HG03025 (cell line): ENCODE measurements around the gene CD38.
"Not testable (repeated sequence)": the region's sequence is repeated elsewhere in the genome, so short reads cannot be mapped to it uniquely, and the experiment has no call there.

Experiments
- ATAC-seq: cut with Tn5 transposase; IDR thresholded peaks from one replicate; pipeline ENCODE4 v1.9.1; 2021; ENCODE audit warnings: mild to moderate bottlenecking, moderate library complexity; ENCODE audit not compliant: unreplicated experiment, low FRiP score

The CD38 gene

DNA sequence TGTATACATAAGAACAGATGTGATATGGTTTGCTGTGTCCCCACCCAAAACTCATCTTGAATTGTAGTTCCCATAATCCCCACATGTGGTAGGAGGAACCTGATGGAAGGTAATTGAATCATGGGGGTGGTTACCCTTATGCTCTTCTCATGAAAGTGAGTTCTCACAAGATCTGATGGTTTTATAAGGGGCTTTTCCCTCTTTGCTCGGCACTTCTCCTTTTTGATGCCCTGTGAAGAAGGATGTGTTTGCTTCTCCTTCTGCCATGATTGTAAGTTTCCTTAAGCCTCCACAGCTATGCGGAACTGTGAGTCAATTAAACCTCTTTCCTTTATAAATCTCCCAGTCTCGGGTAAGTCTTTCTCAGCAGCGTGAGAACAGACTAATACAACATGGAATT lies 83.1 kb downstream of the CD38 start:
- ATAC-seq, result not testable (repeated sequence)

DNA sequence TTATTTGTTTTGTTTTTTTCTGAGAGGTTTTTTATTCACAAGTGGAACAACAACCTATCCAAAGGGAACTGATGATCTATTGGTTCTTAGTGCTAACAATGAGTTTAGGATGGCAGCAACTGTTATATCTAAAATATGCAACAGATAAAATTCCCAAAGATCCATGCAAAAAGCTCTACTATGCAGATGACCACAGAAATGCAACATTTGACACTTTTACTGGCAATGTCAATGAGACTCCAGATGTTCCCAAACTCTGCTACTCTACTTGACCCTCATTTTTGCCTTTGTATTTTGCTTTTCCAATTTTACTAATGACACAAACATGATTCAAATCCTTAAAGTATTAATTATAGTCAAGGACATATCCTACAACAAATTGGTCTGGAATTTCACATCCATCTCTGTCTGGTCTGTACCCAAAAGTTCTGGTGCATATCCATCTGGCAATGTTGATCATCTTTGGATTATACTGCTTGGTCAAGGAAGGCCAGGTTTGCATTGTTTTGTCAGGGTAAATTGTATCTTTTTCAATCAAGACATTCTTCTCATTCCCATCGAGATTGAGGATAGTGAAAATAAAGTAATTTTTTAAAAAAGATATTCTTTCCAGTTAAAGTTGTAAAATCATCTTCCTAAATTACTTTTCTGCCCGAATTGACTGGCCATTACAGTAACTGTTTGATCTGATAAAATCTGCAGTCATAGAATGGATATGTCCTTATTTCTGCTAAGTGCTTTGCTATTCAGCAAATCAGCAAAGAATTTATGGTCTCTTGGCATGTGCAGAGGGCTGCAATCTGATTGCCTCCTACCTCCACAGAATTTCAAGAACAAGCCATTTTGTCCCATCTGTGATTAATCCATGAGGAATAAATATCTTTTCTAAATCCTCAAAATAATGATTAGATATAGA lies 86.8 kb downstream of the CD38 start:
- no peak for ATAC-seq

DNA sequence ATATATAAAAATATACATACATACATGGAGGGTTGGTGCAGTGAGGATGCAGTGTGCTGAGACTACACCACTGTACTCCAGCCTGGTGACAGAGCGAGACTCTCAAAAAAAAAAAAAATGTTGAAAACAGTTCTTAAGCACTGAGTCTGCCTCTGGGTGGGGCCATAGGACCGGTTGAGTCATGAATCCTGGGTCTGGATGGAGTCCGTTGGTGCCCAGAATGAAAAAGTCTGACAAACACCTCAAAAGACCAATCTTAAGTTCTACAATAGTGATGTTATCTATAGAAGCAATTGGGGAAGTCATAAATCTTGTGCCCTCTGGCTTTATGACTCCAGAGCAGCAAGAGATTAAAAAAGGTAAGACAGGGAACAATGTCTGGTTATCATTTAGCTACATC lies 90.0 kb downstream of the CD38 start:
- no peak for ATAC-seq

DNA sequence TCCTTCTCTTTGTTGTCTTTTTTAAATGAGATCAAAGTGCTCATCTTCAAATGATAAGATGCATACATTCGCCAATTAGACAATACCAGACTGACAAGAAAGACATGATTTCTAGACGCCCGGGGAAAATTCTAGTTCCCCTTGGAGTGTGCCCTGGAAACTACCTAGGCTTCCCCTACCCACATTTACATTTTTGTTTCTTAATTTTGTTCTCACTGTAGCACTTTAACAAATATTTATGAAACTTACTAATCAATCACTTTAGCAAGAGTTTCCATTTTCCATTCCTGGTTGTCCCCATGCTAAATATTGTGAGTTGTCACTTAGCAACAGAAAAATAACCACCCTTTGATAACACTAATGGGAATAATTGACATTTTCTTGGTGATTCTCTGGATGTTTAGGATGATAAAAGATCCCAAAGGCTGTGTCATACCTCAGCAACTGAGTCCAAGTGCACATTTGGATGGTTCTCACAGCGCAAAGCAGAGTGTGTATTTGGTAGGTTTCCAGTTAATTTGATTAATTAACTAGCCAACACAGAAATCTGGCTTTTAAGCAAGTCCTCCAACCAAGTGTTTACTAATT lies 90.8 kb downstream of the CD38 start:
- ATAC-seq, result no peak

DNA sequence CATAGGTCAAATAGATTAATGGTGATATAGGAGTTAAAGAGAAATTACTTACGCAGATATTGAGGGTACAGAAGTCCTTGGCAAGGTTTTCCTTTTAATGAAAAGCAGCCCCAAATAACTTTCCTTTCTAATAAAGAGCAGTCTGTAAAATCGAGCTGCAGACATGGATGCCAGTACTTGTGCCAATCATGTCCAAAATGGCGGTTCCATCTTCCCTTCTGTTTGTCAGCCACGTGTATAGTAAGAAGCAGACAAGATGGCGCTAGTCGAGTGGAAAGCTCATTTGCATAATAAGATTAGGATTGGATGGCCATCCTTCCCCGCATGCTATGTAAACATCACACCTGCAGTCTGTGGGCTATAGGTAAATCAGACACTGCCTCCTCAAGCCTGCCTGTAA lies 92.0 kb downstream of the CD38 start:
- ATAC-seq, result no peak

DNA sequence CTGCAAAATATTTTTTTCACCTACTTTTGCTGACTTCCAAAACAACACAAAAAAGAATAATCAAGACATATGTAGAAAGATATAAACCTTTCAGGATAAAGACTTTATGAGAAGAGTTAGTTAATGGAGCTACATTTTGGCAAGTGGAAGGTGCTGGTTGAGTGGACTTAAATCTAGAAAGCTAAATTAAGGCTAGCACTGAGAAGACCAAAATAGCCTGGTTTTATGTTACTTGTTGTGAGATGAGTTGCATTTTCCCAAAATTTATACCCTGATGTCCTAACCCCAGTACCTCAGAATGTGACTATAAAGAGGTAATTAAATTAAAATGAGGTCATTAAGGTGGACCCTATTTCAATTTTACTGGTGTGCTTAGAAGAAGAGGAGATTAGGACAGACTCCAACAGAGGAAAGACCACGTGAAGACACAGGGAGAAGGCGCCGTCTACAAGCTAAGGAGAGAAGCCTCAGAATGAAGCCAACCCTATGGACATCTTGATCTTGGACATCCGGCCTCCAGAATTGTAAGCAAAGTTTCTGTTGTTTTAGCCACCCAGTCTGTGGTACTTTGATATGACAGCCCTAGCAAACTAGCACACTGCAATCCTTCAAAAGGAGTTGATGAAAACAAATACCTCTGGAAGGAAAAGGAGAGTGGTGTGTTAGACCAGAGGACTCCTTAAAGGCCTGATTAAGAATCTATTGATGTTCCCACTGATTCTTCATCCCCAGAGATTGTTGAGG lies 93.0 kb downstream of the CD38 start:
- no peak for ATAC-seq

DNA sequence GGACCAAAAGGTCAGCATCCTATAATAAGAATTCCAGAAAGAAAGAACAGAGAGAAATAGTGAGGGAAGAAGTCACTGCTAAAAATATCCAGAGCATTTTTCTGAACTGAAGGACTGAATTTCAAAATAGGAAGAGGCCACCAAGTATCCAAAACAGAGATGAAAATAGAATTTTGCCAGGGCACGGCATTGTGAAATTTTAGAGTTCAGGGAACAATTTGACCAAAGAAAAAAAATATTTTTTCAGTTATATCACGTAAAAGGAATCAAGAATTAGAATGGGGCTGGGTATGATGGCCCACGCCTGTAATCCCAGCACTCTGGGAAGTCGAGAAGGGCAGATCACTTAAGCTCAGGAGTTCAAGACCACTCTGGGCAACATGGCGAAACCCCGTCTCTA lies 95.0 kb downstream of the CD38 start:
- ATAC-seq, result no peak

DNA sequence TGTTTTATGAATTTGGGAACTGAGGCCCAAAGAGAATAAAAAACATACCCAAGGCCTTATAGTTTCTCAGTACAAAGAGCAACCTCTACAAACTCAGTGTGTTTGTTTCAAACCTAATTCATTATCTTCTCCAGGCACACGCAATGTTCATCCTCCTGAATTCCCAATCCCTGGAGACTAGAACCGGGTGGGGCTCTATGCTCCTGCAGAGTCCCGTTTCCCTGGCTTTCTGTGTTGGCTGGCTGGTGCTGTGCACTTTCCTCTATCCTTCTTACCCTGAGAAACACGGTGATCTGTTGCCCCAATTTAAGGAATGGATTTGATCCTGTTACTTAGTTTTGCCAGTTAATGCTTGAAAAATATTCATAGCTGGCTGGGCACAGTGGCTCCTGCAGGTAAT lies 96.5 kb downstream of the CD38 start:
- no peak for ATAC-seq

DNA sequence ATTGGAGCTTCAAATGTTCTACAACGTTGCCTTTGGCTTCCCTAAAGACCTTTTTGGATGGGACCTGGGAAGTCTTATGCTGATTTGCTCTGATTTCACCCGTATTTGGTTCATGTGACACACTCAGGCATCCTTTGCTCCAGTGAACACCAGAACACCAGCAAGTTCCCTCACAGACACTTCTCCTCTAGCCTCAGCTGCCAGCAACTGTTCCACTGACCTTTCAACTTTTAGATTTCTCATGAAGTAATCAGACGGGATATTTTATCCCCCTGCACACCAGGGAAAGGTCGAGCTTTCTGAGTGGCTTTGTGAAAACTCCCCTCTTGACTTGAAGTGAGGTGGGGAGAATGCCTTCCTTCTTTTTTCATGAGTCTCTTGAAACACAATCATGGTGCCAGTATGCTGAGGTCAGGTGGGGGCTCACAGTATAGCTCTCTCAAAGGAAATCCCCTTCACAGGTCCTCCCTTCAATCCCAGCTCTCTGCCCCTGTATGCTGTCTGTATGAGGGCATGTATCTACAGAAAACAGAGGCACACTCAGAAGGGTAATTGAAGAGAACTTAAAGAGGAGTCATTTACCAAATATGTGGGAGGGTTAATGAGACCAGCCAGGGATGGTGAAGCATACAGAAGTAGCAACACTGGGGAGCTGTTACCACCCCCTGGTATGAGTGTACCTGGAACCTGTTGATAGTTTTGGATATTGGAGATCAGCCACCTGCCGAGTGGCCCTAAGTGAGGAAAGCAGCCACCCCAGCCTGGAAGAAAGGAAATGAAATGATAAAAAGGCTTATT lies 97.7 kb downstream of the CD38 start:
- ATAC-seq, result no peak

DNA sequence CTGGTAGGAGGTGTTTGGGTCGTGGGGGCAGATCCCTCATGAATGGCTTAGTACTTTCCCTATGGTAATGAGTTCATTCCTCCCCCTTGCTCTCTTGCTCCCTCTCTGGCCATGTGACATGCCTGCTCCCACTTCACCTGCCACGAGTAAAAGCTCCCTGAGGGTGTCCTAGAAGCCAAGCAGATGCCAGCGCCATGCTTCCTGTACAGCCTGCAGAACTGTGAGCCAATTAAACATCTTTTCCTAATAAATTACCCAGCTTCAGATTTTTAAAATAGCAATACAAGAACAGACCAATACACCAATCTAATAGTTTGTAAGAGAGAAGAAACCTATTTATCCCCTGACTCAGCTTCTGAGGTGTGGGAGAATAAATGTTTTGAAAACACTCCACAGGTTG lies 99.9 kb downstream of the CD38 start:
- ATAC-seq, result no peak

DNA sequence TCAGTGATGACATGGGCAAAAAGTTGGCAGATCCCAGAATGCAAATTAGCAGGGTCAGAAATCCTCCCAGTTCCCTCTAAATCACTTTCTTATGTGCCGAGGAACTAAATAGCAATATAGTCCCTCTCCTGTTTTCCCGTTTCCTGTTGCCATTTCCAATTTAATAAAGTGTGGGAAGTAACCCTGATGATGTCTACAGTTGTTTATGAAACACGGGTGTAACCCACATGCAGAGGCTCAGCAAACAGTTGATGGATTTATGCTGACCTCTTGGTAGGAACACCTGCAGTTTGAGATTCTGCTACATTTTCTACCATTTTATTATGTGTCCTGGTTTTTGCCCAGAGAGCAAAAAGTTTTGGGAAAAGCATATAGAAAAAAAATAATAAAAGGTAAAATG lies 103.7 kb downstream of the CD38 start:
- ATAC-seq, result no peak

DNA sequence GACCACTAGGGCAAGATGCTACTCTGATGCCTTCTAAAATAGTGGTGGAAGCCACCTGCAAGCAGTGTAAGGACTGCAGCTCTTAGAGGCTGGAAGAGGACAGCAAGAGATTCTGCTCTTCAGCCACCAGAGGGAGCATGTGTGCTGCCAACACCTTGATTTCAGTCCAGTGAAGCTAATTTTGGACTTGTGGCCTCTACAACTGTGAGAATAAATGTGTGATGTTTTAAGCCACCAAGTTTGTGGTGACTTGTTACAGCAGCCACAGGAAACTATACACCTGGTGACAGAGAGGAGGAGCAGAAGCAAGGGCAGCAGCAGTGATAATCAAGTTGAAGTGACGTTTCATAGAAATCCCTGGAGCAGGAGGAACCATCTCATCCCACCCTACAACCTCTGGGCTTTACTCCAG lies 104.6 kb downstream of the CD38 start:
- ATAC-seq, result peak; percentile 85

DNA sequence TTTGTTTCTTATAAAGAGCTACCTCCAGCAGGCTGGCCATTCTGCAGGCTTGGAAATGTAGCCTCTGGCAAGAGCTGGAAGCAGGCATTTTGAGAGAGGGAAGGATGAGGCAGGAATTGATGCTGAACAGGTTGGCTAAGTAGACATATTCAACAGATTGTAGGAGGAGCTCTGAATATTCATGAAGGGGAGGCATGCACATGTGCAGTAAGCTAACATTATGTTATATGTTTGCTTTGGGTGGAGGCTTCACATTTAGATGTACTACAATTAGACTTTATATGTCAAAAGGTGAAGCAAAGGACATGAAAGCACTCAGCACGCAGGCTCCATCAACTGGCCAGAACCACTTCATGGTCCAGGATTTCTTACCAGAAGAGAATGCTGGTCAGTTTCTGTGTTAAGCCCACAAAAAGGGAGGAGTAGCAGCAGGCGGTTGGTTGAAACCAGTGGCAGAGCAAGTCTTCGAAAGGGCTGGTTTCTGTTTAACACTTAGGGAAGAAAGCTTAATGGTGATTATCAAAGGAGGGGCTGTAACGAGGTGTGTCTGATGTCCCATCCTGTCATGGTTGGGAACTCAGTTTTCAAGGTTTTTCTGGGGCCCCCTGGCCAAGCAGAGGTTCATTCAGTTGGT lies 105.6 kb downstream of the CD38 start:
- no peak for ATAC-seq

DNA sequence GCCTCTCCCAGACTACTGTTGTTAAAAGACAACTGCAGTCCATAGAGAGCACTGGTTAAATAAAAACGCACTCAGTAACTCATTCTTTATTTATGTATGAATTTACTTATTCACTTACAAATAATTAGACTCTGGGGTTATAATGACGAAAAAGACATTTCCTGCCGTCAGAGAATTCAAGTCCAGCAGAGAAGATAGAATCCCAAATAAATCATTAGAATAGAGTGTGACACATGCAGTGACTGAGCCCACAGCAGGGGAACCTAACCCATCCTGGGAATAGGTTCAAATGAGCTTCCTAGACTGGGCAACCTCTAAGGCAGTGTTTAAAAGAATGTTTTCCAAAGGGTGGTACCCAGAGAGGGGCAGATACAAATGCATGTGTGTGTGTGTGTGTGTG lies 106.5 kb downstream of the CD38 start:
- no peak for ATAC-seq

DNA sequence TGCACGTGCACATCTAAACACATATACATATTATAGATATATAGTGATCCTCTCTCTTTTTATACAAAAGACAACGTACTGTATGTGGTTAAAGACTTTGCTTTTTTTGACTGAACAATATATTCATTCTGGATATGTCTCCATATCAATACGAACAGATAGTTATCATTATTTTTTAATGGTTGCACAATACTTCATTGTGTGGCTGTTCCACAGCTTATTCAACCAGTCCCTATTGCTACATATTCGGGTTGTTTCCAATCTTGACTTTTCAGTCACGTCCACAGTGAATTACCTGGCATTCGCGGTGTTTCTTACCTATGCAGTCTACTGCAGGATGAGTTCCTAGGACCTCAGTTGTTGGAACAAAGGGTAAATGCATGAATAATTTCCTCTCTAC lies 107.3 kb downstream of the CD38 start:
- no peak for ATAC-seq

DNA sequence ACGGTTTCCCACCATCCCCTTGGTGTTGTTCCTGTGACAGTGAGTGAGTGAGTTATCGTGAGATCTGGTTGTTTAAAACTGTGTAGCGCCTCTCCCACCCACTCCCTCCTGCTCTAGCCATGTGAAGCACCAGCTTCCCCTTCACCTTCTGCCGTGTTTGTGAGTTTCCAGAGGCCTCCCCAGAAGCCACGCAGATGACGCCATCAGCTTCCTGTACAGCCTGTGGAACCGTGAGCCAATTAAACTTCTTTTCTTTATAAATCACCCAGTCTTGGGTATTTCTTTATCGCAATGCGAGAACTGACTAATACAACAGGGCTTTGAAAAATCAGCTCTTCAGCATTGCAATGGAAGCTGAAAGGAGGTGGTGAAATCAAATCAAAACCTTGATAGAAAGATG lies 110.4 kb downstream of the CD38 start:
- ATAC-seq, result no peak

DNA sequence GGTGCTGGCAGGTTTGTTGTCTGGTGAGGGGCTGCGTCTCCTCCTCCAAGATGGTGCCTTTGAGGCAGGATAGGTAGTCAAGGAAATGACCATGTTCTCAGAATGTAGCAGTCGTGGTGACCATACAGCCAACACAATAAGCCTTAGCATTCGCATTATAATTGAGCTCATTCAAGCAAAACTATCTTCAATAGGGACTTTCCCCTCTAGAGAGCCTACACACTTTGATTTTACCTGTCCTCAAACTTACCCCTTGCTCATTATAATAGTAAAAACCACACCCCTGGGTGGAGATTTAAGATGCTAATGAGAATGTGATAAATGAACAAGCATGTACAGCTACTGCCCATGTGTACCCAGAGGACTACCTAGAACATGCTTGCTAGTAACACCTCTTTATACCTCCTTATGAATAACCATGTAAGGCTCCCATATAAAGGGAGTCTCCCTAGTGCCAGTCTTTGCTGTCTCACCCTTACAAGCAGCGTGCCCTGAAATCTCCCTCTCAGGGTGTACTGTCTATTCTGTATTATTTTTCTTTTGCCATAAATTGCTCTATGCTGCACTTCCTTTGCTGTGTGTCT lies 112.2 kb downstream of the CD38 start:
- ATAC-seq, result no peak

DNA sequence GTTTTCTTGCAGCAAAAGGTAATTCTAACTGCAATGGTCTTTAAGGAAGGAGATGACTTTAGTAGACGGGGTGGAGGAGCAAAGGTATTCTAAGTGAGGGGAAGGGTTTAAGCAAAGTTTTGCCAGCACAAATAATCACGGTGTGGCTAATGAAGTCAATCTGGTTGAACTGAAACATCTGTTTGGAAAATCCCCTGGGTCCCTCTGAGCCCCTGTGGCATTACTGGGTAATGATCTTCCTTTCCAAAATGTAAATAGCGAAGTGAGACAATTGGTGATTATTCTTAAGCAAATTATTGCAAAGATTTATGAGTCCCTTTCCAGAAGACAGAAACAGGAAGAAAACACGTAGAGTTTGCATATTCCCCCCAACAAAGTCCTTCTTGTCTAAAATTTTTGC lies 113.2 kb downstream of the CD38 start:
- no peak for ATAC-seq

DNA sequence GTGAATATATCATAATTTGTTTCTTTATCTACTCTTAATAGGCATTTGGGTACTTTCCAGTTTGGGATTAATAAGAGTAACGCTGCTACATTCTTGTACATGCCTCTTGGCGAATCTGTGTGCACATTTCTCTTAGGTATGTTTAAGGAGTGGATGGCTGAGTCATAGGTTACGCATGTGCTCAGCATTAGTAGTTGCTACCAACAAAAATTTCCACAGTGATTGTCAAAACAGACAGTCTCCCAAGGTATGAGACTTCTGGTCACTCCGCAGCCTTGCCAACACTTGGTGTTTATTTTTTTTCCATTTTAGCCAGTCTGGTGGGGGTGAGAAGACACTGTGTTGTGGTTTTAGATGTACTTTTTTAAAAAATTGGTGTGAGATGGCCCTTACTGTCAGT lies 115.8 kb downstream of the CD38 start:
- ATAC-seq, result no peak

DNA sequence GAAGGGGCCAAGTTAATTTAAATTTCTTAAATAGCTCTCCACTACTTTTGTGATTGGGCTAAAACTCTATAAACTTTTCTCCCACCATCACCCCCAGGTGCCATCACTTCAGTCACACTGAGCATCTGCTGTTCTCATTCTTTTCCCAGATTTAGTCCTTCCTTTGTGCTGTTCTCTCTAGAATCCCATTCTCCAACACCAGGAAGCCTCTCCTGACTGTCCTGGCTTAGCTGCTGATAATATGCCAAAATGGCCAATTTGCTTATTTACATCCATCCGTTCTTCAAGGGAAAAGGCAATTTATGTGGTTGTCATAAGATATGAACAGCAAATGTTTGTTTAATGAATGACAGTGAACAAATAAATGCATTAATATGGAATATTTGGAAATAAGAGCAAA lies 116.3 kb downstream of the CD38 start:
- ATAC-seq, result no peak
